GM19463 (cell line): ENCODE data around the gene NKAIN2.
"Not testable (repeated sequence)": the region's sequence is repeated elsewhere in the genome, so short reads cannot be mapped to it uniquely, and the experiment has no call there.

Experiments
- ATAC-seq: cut with Tn5 transposase; IDR thresholded peaks from one replicate; pipeline ENCODE4 v1.9.1; 2021; ENCODE audit warnings: mild to moderate bottlenecking, moderate library complexity; ENCODE audit not compliant: unreplicated experiment

NKAIN2 gene

GRCh38 chr6:124546601-124547000 is 742.9 kb downstream of the NKAIN2 start:
- ATAC-seq, result no peak

GRCh38 chr6:124551711-124552233 is 748.1 kb downstream of the NKAIN2 start:
- no peak for ATAC-seq

- ATAC-seq, result no peak
Observed at GRCh38 chr6:124557873-124558272, 754.2 kb downstream of the NKAIN2 start.

GRCh38 chr6:124560078-124560477 is 756.4 kb downstream of the NKAIN2 start:
- not testable (repeated sequence) for ATAC-seq

- no peak for ATAC-seq
Observed at GRCh38 chr6:124560873-124561567, 757.4 kb downstream of the NKAIN2 start.

GRCh38 chr6:124561635-124562130 is 758.0 kb downstream of the NKAIN2 start:
- no peak for ATAC-seq

GRCh38 chr6:124564125-124564524 is 760.5 kb downstream of the NKAIN2 start:
- ATAC-seq, result not testable (repeated sequence)

GRCh38 chr6:124567401-124567800 is 763.7 kb downstream of the NKAIN2 start:
- ATAC-seq, result no peak

- no peak for ATAC-seq
Observed at GRCh38 chr6:124573953-124574352, 770.3 kb downstream of the NKAIN2 start.

GRCh38 chr6:124577734-124578281 is 774.1 kb downstream of the NKAIN2 start:
- no peak for ATAC-seq

GRCh38 chr6:124590001-124590400 is 786.3 kb downstream of the NKAIN2 start:
- no peak for ATAC-seq

- ATAC-seq, result no peak
Observed at GRCh38 chr6:124599656-124600055, 796.0 kb downstream of the NKAIN2 start.

- no peak for ATAC-seq
Observed at GRCh38 chr6:124604719-124605118, 801.1 kb downstream of the NKAIN2 start.

- no peak for ATAC-seq
Observed at GRCh38 chr6:124607119-124607627, 803.5 kb downstream of the NKAIN2 start.

- ATAC-seq, result no peak
Observed at GRCh38 chr6:124613031-124613430, 809.4 kb downstream of the NKAIN2 start.

- ATAC-seq, result no peak
Observed at GRCh38 chr6:124622351-124622750, 818.7 kb downstream of the NKAIN2 start.

GRCh38 chr6:124633655-124634054 is 830.0 kb downstream of the NKAIN2 start:
- no peak for ATAC-seq

GRCh38 chr6:124640432-124640831 is 836.8 kb downstream of the NKAIN2 start:
- no peak for ATAC-seq

GRCh38 chr6:124655866-124656265 is 852.2 kb downstream of the NKAIN2 start:
- no peak for ATAC-seq

GRCh38 chr6:124658053-124658452 is 854.4 kb downstream of the NKAIN2 start:
- no peak for ATAC-seq

- no peak for ATAC-seq
Observed at GRCh38 chr6:124659427-124659826, 855.8 kb downstream of the NKAIN2 start.

- no peak for ATAC-seq
Observed at GRCh38 chr6:124660185-124660584, 856.5 kb downstream of the NKAIN2 start.
